Stimulated activated CD4-positive, alpha-beta T cell treated with anti-CD3 and anti-CD28 coated beads, TNF-alpha, amount 100 ng/mL, for 1 hour (primary cell): ENCODE measurements around the gene LGSN.
"Not testable (repeated sequence)": the region's sequence is repeated elsewhere in the genome, so short reads cannot be mapped to it uniquely, and the experiment has no call there.

Source experiments
- DNase-seq, 3 donors: peaks; one replicate each; pipeline ENCODE4 v3.0.0-alpha.2; 2020; ENCODE audit warnings: low read depth in 3 of 3, low spot score in 1 of 3

Gene LGSN, protein sequence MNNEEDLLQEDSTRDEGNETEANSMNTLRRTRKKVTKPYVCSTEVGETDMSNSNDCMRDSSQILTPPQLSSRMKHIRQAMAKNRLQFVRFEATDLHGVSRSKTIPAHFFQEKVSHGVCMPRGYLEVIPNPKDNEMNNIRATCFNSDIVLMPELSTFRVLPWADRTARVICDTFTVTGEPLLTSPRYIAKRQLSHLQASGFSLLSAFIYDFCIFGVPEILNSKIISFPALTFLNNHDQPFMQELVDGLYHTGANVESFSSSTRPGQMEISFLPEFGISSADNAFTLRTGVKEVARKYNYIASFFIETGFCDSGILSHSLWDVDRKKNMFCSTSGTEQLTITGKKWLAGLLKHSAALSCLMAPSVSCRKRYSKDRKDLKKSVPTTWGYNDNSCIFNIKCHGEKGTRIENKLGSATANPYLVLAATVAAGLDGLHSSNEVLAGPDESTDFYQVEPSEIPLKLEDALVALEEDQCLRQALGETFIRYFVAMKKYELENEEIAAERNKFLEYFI

DNA sequence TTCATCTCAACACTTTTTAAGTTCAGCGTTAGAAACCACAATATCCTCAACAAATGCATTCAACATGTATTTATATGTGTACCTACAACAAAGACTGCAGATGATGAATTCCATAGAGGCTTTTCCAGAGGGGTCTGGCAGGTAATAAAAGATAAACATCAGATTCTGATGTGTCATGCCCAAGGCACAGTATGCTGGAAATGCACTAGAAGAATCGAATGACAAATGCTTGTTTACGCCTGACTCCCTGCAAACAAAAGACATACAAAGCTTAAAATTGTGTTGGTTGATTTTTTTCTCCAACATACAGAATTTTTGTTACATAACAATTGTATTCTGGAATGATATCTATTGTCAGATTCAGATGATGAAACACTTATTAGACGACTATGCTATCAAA is at the start of gene LGSN:
Gene LGSN (minus strand): TSS at position 45 of the 400 bp plus-strand sequence. CDS start 40 bp downstream, at position 5.
- no peak for DNase-seq

DNA sequence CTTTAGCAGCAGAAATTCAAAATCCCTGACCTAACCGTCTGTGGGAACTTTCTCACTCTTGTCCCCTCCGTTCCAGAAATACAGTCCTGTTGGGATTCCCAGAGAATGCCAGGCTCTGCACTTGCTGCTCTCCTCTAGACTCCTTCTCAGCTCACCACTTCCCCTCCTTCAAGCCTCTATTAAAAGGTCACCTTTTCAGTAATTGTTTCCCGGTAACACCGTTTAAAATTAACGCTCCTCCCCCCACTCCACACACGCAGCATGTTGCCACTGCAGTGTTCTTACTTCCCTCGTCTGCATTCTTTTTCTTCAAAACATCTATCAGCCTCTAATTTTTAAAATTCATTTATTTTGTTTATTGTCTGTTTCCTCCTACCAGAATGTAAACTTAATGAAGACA is 48.6 kb upstream of the LGSN start:
- no peak for DNase-seq

DNA sequence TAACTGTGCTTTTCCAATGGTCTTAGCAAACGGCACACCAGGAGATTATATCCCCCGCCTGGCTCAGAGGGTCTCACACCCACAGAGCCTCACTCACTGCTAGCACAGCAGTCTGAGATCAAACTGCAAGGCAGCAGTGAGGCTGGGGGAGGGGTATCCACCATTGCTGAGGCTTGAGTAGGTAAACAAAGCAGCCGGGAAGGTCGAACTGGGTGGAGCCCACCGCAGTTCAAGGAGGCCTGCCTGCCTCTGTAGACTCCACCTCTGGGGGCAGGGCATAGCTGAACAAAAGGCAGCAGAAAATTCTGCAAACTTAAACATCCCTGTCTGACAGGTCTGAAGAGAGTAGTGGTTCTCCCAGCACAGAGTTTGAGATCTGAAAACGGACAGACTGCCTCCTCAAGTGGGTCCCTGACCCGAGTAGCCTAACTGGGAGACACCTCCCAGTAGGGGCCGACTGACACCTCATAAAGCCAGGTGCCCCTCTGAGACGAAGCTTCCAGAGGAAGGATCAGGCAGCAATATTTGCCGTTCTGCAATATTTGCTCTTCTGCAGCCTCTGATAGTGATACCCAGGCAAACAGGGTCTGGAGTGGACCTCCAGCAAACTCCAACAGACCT is 42.8 kb upstream of the LGSN start:
- DNase-seq: not testable (repeated sequence)

DNA sequence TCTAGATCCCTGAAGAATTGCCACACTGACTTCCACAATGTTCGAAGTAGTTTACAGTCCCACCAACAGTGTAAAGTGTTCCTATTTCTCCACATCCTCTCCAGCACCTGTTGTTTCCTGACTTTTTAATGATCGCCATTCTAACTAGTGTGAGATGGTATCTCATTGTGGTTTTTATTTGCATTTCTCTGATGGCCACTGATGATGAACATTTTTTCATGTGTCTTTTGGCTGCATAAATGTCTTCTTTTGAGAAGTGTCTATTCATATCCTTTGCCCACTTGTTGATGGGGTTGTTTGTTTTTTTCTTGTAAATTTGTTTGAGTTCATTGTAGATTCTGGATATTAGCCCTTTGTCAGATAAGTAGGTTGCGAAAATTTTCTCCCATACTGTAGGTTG is 37.6 kb upstream of the LGSN start:
- DNase-seq: not testable (repeated sequence)

DNA sequence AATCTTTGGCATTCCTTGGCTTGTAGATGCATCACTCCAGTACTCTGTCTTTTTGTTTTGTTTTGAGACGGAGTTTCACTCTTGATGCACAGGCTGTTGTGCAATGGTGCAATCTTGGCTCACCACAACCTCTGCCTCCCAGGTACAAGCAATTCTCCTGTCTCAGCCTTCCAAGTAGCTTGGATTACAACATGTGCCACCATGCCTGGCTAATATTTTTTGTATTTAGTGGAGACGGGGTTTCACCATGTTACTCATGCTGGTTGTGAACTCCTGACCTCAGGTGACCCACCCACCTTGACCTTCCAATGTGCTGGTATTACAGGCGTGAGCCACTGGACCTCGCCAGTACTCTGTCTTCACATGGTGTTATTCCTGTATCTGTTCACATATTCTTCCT is 35.8 kb upstream of the LGSN start:
- no peak for DNase-seq

DNA sequence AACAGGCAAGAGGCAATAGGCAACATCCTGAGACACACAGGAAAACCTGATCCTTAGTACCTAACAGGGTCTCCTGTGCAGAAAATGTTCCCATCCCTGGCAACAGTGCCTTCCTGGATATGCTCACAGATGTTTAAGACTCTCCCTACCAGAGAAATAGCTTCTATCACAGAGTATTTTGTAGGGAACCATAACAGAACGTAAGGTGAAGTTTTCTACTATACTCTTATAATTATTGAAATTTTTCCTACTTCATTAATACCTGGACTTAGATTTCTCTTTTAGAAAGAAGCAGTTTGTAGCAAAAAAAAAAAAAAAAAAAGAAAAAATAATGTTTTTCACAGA is 33.5 kb upstream of the LGSN start:
- no peak for DNase-seq

DNA sequence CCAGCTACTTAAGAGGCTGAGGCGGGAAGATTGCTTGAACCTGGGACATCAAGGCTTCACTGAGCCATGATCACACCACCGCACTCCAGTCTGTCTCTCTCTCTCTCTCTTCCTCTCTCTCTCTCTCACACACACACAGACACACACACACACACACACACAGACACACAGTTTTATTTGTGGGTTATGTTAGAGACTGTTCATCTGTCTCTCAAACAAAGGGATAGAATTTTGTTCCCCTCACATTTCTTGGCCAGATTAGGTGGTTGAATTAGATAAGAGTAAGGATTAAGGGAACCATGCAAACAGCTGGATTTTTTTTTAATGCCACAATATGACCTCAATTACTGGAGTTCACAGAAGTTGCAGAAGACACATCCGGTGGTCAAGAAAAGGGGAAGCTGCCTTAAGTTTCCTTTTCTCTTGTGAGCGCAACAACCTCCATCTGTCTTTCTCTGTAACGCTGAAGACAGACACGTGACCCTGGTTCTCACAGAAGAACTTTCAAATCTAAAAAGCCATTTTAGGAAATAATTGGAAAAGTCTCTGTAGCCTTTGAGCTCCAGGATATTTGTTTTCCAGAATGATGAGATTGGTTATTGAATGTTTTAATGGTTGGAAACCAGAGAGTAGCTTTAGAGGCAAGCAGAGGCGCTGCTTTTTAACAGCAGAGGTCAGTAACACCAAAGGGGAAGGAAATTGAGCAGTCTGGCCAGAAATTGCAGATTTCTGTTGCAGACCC is 32.9 kb upstream of the LGSN start:
- DNase-seq: no peak

DNA sequence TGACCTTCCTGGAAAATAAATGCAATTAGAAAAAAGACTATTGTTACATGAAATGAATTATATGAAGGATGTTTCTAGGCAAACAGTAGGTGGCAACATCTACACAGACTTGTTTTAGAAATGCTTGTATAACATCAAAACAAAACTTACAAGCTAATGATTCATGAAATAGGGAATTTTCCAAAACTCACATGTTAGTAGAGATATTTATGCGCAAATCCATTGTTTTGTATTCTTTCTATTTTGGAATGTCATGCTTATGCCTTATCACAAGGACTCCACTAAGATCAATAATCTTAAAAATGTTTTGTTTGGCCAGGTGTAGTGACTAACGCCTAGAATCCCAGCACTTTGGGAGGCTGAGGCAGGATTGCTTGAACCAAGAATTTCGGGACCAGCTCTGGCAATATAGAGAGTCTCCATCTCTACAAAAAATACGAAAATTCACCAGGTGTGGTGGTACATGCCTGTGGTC is 32.3 kb upstream of the LGSN start:
- no peak for DNase-seq

DNA sequence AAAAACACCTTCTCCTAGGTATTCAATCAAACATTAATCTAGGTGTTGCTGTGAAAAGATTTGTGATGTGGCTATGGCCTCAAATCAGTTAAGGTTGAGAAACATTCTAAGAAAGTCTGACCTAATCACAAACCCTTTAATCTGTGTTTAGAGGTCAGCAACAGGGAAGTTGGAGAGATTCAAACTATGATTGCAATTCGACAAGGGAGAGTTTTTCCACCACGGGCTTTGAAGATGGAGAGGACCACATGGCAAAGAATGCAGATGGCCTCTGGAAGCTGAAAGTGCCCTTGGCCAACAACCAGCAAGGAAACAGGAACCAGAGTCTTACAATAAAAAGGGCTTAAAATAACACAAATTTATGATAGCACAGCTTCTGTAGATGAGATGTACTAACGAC is 29.6 kb upstream of the LGSN start:
- no peak for DNase-seq

DNA sequence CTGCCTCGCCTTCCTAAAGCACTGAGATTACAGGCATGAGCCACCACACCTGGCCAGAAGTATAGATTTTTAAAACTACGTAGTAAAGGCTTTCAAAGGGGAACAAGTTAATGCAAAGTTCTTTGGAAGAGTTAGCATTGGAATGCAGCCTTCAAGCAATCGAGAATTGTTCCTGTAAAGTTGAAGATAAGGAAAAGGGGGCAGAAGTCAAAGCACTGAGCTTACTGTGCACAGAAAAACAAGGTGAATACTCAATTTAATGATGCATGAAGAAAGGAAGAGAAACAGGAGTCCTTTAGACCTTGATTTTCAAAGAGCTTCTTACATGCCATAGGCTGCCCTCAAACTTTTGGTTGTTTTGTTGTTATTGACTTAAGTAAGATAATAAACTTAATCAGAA is 29.1 kb upstream of the LGSN start:
- no peak for DNase-seq

DNA sequence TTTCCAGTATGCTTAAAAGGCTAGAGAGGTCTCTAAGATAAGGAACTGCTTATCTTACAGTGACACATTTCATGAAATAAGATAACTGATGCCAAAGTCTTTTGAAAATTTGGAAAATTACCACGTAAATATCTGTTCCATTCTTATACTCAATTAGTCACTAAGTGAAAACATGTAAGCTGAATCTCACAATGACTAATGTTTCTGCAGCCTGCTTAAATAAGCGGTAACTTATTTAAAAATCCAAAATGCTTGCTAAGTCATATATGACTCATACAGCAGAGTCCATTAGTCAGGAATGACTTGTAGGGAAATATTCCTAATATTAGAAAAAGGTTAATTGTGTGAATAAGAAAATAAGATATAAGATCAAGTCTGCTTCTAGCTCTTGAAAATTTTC is 27.8 kb upstream of the LGSN start:
- no peak for DNase-seq

DNA sequence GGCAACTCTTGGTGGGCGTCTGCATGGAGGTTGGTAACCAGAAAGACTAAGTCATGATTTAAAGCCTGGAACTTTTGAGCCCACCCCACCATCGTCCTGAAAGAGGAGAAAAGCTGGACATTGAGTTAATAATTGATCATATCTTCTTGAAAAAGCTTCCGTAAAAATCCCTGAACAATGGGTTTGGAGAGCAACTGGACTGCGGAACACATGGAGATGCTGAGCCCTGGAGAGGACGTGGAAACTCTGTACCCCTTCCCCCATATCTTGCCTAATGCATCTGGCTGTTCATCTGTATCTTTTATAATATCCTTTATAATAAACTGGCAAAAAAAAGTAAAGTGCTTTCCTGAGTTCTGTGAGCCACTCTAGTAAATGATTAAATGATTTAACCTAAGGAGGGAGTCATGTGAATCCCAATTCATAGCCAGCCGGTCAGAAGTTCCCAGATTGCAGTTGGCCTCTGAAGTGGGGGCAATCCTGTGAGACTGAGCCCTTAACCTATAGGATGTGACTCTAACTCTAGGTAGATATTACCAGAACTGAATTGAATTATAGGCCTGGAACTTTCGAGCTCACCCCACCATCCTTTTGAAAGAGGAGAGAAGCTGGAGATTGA is 26.5 kb upstream of the LGSN start:
- no peak for DNase-seq

DNA sequence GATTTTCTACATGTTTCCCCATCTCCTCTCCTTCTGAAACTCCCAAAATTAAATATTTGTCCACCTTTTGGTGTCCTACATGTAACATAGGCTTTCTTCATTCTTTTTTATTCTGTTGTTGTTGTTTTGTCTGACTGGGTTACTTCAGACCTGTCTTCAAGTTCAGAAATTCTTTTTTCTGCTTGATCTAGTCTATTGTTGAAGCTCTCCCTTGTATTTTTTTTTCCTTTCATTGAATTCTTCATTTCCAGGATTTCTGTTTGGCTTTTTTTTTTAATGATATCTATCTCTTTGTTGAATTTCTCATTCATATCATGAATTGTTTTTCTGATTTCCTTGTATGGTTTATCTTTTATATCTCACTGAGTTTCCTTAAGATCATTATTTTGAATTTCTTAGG is 20.6 kb upstream of the LGSN start:
- no peak for DNase-seq

DNA sequence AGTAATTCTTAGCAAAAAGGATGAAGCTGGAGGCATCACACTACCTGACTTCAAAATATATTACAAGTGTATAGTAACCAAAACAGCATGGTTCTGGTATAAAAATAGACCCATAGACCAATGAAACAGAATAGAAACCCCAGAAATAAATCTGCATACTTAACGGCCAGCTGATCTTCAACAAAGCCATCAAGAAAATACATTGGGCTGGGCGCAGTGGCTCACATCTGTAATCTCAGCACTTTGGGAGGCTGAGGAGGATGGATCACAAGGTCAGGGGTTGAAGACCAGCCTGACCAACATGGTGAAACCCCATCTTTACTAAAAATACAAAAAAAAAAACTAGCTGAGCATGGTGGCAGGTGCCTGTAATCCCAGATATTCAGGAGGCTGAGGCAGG is 14.9 kb upstream of the LGSN start:
- DNase-seq: not testable (repeated sequence)

DNA sequence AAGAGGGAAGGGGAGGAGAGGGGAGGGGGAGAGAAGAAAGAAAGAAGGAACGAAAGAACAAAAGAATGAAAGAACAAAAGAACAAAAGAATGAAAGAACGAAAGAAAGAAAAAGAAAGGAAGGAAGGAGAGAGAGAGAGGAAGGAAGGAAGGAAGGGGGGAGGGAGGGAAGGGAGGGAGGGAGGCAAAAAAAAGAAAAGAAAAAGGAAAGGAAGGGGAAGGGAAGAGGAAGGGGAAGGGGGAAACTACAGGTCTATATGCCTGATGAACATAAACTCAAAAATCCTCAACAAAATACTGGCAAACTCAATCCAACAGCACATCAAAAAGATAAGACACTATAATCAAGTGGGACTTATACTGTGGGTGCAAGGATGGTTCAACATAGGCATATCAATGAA is 13.7 kb upstream of the LGSN start:
- no peak for DNase-seq

DNA sequence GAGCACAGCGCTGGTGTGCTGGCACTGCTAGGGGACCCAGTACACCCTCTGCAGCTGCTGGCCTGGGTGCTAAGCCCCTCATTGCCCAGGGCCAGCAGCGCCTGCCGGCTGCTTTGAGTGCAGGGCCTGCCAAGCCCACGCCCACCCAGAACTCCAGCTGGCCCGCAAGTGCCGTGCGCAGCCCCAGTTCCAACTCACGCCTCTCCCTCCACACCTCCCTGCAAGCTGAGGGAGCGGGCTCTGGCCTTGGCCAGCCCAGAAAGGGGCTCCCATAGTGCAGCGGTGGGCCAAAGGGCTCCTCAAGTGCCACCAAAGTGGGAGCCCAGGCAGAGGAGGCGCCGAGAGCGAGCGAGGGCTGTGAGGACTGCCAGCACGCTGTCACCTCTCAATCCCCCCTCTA is 6.8 kb upstream of the LGSN start:
- not testable (repeated sequence) for DNase-seq

DNA sequence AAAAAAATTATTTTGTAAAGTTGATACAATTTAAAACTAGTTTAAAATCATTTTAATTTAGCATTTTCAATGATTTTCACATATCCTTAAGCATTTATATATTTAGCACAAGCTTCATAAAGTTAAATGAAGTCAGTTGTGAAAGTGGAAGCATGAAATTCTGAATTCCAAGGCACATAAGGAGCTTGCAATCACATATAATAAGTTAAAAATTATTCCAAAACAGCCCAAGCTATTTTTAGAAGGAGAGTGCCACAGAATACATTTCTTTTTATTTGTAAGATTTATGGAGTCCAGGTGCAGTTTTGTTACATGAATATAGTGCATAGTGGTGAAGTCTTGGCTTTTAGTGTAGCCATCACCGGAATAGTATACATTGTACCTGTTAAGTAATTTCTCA is 3.2 kb upstream of the LGSN start:
- DNase-seq: no peak

DNA sequence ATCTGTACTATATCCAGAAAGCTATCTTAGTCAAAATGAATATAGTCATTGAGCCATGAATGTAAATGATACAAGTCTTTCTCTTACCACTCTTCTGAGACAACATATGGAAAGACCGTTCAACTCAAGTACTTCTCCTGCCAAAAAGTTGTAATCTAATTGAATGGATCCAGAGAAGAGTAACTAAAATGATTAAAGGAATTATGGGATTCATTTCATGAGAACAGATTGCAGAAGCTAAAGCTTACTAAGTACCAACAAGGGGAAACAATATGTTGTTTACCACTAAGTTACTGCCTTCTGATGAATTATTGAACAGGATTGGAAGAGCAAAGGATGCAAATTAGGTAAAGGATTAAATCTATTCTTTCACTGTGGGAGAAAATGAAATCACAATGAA is 2.0 kb upstream of the LGSN start:
- DNase-seq: no peak

DNA sequence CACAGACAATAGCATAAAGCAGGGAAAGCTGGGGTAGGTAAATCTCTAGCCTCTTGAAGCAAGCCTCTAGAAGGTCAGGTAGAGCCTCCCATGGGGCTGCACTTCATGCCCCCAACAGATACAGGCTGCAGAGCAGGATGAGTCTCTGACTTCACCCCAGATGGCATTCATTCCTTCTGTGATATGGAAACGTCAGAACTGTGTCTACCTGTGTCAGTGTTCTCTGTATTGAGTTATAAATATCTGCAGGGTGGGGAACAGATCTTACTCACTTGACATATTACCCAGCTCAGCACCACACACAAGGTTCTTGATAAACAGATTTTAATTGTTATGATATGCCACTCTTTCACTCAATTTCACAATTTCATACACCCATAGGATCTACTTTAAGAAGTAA is 2.1 kb downstream of the LGSN start:
- DNase-seq: no peak

DNA sequence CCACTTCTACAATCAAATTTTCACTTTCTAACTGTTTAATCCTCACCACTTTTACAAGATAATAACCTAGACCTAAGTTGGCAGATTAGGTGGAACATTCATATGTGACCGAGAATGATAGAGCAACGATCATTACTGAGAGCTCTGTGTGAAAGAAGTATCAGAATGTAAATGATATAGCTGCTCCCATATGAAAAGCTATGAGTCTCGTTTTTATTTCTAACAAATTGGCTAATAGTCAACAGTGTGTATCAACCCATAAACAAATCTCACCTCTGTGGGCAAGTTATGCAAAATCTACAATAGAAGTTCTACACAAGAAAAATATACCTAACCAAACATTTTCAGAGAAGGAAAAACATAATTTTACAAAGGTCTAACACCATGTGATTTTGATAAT is 3.7 kb downstream of the LGSN start:
- no peak for DNase-seq

DNA sequence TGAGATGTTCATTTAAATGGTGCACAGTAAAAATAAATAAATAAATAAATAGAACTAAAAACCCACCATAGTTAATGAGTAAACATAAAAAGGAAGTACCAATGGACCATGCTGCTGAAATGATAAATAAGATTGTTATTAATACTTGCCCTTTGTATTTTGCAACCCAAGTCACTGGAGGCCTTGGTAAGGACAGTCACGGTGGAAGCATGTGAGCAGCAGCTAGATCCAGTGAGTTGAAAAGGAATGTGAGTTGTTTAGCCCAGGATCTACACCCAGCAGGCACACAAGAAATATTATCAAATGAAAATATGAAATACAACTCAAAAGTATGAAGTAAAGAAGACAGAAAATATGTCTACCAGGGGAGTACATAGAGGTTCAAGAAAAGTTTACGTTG is 6.7 kb downstream of the LGSN start:
- DNase-seq: no peak
